Stimulated activated naive CD8-positive, alpha-beta T cell treated with anti-CD3 and anti-CD28 coated beads, Interleukin-15, Interleukin-2, amounts not matched to agents 100 U/mL and 50 U/mL, for 24 hours (primary cell): ENCODE data around the gene OSM.
A peak's percentile ranks its signal among the peaks of the same experiment; 100 is the strongest.

Experiments
- ATAC-seq: fragments of 150-1000 bp; cut with Tn5 transposase; one replicate; pipeline ENCODE4 v1.10.0; 2021
- DNase-seq: peaks from one replicate; pipeline ENCODE4 v3.0.0; 2021

Gene OSM

GRCh38 chr22:30262917-30263741 is 3.5 kb downstream of the OSM start:
- ATAC-seq (no peak), DNase-seq (peak; percentile 92)

- ATAC-seq, result no peak
Measured at GRCh38 chr22:30262112-30262511, 4.5 kb downstream of the OSM start.

GRCh38 chr22:30261134-30261533 is 5.5 kb downstream of the OSM start:
- ATAC-seq (no peak), DNase-seq (no peak)

More at GRCh38 chr22:30262112-30262511, 4.5 kb downstream of the OSM start:
- DNase-seq, result no peak

- no peak for ATAC-seq
Measured at GRCh38 chr22:30260682-30261081, 6.0 kb downstream of the OSM start.

GRCh38 chr22:30260276-30260675 is 6.4 kb downstream of the OSM start:
- no peak for ATAC-seq
- DNase-seq, result no peak

More at GRCh38 chr22:30260682-30261081, 6.0 kb downstream of the OSM start:
- DNase-seq, result no peak

GRCh38 chr22:30254314-30254713 is 12.3 kb downstream of the OSM start:
- DNase-seq (no peak), ATAC-seq (no peak)

- no peak for DNase-seq
- ATAC-seq, result no peak
Measured at GRCh38 chr22:30253205-30253852, 13.3 kb downstream of the OSM start.

- ATAC-seq (no peak), DNase-seq (no peak)
Measured at GRCh38 chr22:30252411-30253204, 14.0 kb downstream of the OSM start.

GRCh38 chr22:30251711-30252110 is 14.9 kb downstream of the OSM start:
- DNase-seq (no peak), ATAC-seq (no peak)

- peak; percentile 72 for DNase-seq
- peak; percentile 60 for ATAC-seq
Measured at GRCh38 chr22:30250661-30251267, 15.9 kb downstream of the OSM start.

GRCh38 chr22:30250039-30250565 is 16.5 kb downstream of the OSM start:
- no peak for DNase-seq
- no peak for ATAC-seq

- DNase-seq (no peak), ATAC-seq (no peak)
Measured at GRCh38 chr22:30249049-30250038, 17.3 kb downstream of the OSM start.

GRCh38 chr22:30248484-30248883 is 18.2 kb downstream of the OSM start:
- ATAC-seq (no peak), DNase-seq (no peak)

- DNase-seq (no peak), ATAC-seq (no peak)
Measured at GRCh38 chr22:30247974-30248373, 18.7 kb downstream of the OSM start.

- ATAC-seq (no peak), DNase-seq (no peak)
Measured at GRCh38 chr22:30247561-30247960, 19.1 kb downstream of the OSM start.

GRCh38 chr22:30246814-30247376 is 19.8 kb downstream of the OSM start:
- ATAC-seq, result no peak
- peak; percentile 45 for DNase-seq

GRCh38 chr22:30245985-30246813 is 20.5 kb downstream of the OSM start, which contains the start of gene LIF:
Gene LIF, minus strand, starts transcription at chr22:30246759. Its CDS starts 64 bp downstream, at chr22:30246695.
- DNase-seq, result peak; percentile 67
- ATAC-seq, result peak; percentile 45

- DNase-seq (peak; percentile 56), ATAC-seq (no peak)
Measured at GRCh38 chr22:30245181-30245984, 21.3 kb downstream of the OSM start.

- ATAC-seq (no peak), DNase-seq (no peak)
Measured at GRCh38 chr22:30244641-30245040, 22.0 kb downstream of the OSM start.
